ENCODE results near the gene PRND. TPM values are rescaled to one million over a fixed set of nuclear protein-coding genes. Genes with fewer than 3 reads are reported as not detected.

The PRND gene
- total and polyA plus RNA-seq, 2 of the 8 experiments (the other 6 are each of a cell fraction or from before 2014, with no cell fraction given), result 0.09 to 0.11 TPM

DNA sequence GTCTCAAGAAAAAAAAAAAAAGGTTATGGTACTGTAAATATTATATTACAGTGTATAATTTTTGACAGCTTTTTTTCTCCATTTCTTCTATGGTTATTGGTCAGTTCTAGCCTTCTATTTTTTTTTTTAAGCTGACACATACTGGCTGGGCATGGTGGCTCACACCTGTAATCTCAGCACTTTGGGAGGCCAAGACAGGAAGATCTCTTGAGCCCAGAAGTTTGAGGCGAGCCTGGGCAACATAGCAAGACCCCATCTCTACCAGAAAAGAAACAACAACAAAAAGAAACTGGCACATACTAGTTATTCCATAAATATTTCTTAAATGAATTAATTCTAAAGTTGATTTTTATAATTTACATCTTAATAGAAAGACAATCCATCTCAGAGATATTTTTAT, 27.6 kb upstream of the PRND start (continued):
- TF ChIP-seq, protein P1, sequence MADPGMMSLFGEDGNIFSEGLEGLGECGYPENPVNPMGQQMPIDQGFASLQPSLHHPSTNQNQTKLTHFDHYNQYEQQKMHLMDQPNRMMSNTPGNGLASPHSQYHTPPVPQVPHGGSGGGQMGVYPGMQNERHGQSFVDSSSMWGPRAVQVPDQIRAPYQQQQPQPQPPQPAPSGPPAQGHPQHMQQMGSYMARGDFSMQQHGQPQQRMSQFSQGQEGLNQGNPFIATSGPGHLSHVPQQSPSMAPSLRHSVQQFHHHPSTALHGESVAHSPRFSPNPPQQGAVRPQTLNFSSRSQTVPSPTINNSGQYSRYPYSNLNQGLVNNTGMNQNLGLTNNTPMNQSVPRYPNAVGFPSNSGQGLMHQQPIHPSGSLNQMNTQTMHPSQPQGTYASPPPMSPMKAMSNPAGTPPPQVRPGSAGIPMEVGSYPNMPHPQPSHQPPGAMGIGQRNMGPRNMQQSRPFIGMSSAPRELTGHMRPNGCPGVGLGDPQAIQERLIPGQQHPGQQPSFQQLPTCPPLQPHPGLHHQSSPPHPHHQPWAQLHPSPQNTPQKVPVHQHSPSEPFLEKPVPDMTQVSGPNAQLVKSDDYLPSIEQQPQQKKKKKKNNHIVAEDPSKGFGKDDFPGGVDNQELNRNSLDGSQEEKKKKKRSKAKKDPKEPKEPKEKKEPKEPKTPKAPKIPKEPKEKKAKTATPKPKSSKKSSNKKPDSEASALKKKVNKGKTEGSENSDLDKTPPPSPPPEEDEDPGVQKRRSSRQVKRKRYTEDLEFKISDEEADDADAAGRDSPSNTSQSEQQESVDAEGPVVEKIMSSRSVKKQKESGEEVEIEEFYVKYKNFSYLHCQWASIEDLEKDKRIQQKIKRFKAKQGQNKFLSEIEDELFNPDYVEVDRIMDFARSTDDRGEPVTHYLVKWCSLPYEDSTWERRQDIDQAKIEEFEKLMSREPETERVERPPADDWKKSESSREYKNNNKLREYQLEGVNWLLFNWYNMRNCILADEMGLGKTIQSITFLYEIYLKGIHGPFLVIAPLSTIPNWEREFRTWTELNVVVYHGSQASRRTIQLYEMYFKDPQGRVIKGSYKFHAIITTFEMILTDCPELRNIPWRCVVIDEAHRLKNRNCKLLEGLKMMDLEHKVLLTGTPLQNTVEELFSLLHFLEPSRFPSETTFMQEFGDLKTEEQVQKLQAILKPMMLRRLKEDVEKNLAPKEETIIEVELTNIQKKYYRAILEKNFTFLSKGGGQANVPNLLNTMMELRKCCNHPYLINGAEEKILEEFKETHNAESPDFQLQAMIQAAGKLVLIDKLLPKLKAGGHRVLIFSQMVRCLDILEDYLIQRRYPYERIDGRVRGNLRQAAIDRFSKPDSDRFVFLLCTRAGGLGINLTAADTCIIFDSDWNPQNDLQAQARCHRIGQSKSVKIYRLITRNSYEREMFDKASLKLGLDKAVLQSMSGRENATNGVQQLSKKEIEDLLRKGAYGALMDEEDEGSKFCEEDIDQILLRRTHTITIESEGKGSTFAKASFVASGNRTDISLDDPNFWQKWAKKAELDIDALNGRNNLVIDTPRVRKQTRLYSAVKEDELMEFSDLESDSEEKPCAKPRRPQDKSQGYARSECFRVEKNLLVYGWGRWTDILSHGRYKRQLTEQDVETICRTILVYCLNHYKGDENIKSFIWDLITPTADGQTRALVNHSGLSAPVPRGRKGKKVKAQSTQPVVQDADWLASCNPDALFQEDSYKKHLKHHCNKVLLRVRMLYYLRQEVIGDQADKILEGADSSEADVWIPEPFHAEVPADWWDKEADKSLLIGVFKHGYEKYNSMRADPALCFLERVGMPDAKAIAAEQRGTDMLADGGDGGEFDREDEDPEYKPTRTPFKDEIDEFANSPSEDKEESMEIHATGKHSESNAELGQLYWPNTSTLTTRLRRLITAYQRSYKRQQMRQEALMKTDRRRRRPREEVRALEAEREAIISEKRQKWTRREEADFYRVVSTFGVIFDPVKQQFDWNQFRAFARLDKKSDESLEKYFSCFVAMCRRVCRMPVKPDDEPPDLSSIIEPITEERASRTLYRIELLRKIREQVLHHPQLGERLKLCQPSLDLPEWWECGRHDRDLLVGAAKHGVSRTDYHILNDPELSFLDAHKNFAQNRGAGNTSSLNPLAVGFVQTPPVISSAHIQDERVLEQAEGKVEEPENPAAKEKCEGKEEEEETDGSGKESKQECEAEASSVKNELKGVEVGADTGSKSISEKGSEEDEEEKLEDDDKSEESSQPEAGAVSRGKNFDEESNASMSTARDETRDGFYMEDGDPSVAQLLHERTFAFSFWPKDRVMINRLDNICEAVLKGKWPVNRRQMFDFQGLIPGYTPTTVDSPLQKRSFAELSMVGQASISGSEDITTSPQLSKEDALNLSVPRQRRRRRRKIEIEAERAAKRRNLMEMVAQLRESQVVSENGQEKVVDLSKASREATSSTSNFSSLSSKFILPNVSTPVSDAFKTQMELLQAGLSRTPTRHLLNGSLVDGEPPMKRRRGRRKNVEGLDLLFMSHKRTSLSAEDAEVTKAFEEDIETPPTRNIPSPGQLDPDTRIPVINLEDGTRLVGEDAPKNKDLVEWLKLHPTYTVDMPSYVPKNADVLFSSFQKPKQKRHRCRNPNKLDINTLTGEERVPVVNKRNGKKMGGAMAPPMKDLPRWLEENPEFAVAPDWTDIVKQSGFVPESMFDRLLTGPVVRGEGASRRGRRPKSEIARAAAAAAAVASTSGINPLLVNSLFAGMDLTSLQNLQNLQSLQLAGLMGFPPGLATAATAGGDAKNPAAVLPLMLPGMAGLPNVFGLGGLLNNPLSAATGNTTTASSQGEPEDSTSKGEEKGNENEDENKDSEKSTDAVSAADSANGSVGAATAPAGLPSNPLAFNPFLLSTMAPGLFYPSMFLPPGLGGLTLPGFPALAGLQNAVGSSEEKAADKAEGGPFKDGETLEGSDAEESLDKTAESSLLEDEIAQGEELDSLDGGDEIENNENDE (IDR thresholded peaks at IDR 0.05; ENCODE audit: insufficient replicate concordance, low read length), result no peak
- TF ChIP-seq, protein P2, sequence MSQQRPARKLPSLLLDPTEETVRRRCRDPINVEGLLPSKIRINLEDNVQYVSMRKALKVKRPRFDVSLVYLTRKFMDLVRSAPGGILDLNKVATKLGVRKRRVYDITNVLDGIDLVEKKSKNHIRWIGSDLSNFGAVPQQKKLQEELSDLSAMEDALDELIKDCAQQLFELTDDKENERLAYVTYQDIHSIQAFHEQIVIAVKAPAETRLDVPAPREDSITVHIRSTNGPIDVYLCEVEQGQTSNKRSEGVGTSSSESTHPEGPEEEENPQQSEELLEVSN (IDR thresholded peaks at IDR 0.05), result no peak
- TF ChIP-seq EGR1 (IDR thresholded peaks at IDR 0.05; ENCODE audit: borderline replicate concordance, low read depth, low read length) (no peak), BACH1 (IDR thresholded peaks at IDR 0.05; ENCODE audit: low read length) (no peak), GABPA (IDR thresholded peaks at IDR 0.05; ENCODE audit: borderline replicate concordance, insufficient read depth, low read length) (no peak), CTBP2 (IDR thresholded peaks at IDR 0.05; ENCODE audit: borderline replicate concordance, insufficient read depth, insufficient read length, low read length) (no peak), SUZ12 (IDR thresholded peaks at IDR 0.05; ENCODE audit: low read length) (no peak), CEBPB (IDR thresholded peaks at IDR 0.05; ENCODE audit: low read depth, low read length) (no peak), SAP30 (IDR thresholded peaks at IDR 0.05; ENCODE audit: insufficient read depth, insufficient replicate concordance, low read length) (no peak)
- TF ChIP-seq, protein P3, sequence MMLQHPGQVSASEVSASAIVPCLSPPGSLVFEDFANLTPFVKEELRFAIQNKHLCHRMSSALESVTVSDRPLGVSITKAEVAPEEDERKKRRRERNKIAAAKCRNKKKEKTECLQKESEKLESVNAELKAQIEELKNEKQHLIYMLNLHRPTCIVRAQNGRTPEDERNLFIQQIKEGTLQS (IDR thresholded peaks at IDR 0.05; ENCODE audit: insufficient read depth, low read depth, low read length), result no peak
